Thoracic aorta (tissue), 2 donors: Measurements from ENCODE around the gene TEDC1. TPM values are rescaled to one million over a fixed set of nuclear protein-coding genes. Genes with fewer than 3 reads are reported as not detected.

Source experiments
- ATAC-seq: fragments of 150-250 bp; one replicate; pipeline ENCODE4 v1.8.0; 2017; ENCODE audit warnings: low read depth; ENCODE audit not compliant: insufficient number of reproducible peaks, low FRiP score
- DNase-seq: peaks from one replicate; pipeline ENCODE4 v3.0.0-alpha.2; 2020; ENCODE audit warnings: low spot score
- H3K27ac ChIP-seq, 2 donors: fragments of 200-600 bp; sonication (generic); 1 replicate in 1 of 2; 2 replicates in 1 of 2; pipeline ENCODE4 v1.5.1; 2016; ENCODE audit warnings: mild to moderate bottlenecking in 2 of 2, moderate library complexity in 2 of 2
- H3K27me3 ChIP-seq: fragments of 200-600 bp; sonication (generic); replicated peaks from 2 replicates; pipeline ENCODE4 v1.6.0; 2016; ENCODE audit warnings: mild to moderate bottlenecking; ENCODE audit not compliant: insufficient read depth
- H3K36me3 ChIP-seq: fragments of 200-600 bp; sonication (generic); one replicate; pipeline ENCODE4 v1.5.1; 2016
- H3K4me1 ChIP-seq, 2 donors: fragments of 200-600 bp; sonication (generic); 1 replicate in 1 of 2; 2 replicates in 1 of 2; pipeline versions ENCODE4 v1.5.1 to v1.6.0; 2016; ENCODE audit warnings: low read depth in 2 of 2, mild to moderate bottlenecking in 1 of 2; ENCODE audit not compliant: control insufficient read depth in 1 of 2
- H3K4me3 ChIP-seq: fragments of 200-600 bp; sonication (generic); 2 replicates; pipeline ENCODE4 v1.5.1; 2016; ENCODE audit warnings: mild to moderate bottlenecking
- H3K9me3 ChIP-seq: fragments of 200-600 bp; sonication (generic); 2 replicates; pipeline ENCODE4 v1.5.1; 2016
- total RNA-seq, 2 donors: library from RNA; depleted of rRNA; stranded (reverse); fragments of >200 nt; gene quantifications; one replicate each; pipeline versions ENCODE4 v1.1.0 to v1.2.3, GENCODE V29; 2016
- TF ChIP-seq, protein P1 (sequence below): fragments of 200-600 bp; sonication (generic); IDR thresholded peaks from one replicate; pipeline ENCODE4 v1.5.1; 2019; ENCODE audit warnings: antibody characterized with exemption

The TEDC1 gene
- total RNA-seq, 2 donors from 2014 or later = 7.8 to 42.1 TPM

DNA sequence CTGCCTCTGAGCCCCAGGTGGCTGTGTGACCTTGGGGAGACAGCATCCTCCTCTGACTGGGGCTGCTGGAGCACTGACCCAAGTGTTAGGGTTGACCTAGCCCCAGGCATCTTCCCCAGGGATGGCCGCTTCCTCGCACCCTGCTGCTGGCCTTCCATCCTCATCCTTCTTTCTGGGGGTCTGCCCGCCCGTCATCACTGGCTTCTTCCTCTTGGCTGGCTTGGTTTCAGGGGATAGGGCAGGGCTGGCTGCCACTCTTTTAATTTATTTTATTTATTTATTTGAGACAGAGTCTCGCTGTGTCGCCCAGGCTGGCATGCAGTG, 3.5 kb downstream of the TEDC1 start:
- no peaks in the 10 kb centered on the region for H3K36me3 ChIP-seq
- no peak for DNase-seq
- no peak overlapping the region for H3K27ac ChIP-seq
- no peak overlapping the region for H3K4me3 ChIP-seq
- H3K9me3 ChIP-seq = no peaks in the 10 kb centered on the region
- peaks cover 5 to 23% of the 10 kb centered on the region in 2 donors for H3K4me1 ChIP-seq
- no peak for ATAC-seq
- no peaks in the 10 kb centered on the region for H3K27me3 ChIP-seq
- TF ChIP-seq, protein P1, sequence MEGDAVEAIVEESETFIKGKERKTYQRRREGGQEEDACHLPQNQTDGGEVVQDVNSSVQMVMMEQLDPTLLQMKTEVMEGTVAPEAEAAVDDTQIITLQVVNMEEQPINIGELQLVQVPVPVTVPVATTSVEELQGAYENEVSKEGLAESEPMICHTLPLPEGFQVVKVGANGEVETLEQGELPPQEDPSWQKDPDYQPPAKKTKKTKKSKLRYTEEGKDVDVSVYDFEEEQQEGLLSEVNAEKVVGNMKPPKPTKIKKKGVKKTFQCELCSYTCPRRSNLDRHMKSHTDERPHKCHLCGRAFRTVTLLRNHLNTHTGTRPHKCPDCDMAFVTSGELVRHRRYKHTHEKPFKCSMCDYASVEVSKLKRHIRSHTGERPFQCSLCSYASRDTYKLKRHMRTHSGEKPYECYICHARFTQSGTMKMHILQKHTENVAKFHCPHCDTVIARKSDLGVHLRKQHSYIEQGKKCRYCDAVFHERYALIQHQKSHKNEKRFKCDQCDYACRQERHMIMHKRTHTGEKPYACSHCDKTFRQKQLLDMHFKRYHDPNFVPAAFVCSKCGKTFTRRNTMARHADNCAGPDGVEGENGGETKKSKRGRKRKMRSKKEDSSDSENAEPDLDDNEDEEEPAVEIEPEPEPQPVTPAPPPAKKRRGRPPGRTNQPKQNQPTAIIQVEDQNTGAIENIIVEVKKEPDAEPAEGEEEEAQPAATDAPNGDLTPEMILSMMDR = no peak

DNA sequence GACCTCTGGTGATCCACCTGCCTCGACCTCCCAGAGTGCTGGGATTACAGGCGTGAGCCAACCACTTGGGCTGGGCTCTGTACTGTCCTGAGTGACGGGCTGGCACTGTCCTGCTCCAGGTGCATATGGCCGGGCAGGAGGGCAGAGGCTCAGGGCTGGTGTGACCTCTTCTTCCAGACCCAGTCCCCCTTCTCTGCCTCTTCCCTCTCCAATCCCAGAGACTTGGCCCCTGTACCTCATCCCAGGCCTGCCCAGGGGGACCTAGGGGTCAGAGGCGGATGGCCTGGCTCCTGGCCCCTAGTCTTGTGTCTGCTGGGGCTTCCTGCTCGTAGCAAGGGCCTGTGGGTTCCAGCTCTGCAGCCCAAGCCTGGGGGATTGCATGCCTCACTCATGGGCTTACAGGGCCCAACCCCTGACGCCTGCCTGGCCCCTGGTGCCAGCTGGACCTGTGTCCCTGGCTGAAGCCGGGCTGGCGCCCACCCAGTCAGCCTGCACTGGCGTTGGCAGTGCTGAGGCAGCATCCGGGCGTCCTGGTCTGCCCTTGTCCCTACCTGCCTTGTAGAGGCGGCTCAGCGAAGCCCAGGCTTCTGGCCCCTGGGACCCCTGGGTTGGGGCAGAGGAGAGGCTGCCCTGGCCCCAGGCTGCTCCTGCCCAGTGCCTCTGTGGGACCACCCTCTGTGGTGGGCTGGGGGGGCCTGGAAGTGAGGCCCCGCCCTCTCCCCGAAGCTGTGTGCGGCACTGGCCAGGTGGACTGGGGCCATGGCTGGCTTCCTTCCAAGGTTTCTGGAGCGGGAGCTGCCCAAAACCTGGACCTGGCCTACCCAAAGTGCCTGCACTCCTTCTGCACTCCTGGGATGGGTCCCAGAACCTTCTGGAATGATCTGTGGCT, 4.3 kb downstream of the TEDC1 start:
- Histone ChIP-seq H3K9me3 (no peaks in the 10 kb centered on the region), H3K36me3 (no peaks in the 10 kb centered on the region), H3K4me1 (peaks cover 5 to 16% of the 10 kb centered on the region in 2 donors), H3K27me3 (no peaks in the 10 kb centered on the region), H3K27ac (no peak overlapping the region), H3K4me3 (no peak overlapping the region)
- DNase-seq (no peak), ATAC-seq (no peak)
- TF ChIP-seq, protein P1 = no peak

DNA sequence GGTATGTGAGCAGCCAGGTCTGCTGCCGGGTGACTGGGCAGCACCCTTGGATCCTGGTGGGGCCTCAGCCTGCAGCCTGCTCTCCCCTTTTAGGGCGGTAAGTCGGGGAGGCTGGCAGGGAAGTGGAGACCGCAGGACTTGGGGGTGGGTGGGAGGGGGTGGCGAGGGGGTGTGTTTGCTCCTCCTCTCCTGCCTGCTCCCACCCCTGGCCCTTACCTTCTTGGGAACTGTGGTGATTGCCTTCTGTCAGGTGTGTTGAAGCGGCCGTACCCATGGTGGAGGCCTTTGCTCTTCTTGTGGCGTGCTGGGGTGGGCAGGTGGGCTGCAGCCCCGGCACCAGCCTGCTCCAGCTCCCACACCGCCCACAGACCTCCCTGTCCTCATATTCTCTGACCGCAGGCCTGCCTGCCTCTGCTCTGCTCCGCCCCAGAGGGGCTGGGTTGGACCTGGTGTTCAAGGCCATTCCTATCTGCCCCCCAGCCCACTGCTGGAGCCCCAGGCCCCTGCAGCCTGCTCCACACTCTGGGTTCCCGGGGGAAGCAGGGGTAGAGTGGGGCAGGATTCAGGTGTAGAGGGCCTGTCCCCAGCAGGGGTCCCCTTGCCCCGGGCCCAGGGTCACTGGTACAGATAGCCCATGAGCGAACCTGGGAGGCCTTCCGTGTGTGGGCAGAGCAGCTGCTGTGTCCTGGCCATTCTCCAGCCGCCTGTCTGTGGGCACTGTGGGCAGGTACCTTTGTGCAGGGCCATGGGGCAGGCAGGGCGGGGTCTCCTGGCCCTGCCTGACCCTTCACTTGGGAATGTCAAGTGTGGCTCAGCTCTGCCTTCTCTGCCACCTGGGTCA, 5.2 kb downstream of the TEDC1 start:
- peaks cover 5 to 16% of the 10 kb centered on the region in 2 donors for H3K4me1 ChIP-seq
- DNase-seq = no peak
- H3K27me3 ChIP-seq = no peaks in the 10 kb centered on the region
- ATAC-seq = no peak
- H3K36me3 ChIP-seq = no peaks in the 10 kb centered on the region
- H3K27ac ChIP-seq = no peak overlapping the region
- H3K4me3 ChIP-seq = no peak overlapping the region
- H3K9me3 ChIP-seq = no peaks in the 10 kb centered on the region
- TF ChIP-seq, protein P1 = no peak

DNA sequence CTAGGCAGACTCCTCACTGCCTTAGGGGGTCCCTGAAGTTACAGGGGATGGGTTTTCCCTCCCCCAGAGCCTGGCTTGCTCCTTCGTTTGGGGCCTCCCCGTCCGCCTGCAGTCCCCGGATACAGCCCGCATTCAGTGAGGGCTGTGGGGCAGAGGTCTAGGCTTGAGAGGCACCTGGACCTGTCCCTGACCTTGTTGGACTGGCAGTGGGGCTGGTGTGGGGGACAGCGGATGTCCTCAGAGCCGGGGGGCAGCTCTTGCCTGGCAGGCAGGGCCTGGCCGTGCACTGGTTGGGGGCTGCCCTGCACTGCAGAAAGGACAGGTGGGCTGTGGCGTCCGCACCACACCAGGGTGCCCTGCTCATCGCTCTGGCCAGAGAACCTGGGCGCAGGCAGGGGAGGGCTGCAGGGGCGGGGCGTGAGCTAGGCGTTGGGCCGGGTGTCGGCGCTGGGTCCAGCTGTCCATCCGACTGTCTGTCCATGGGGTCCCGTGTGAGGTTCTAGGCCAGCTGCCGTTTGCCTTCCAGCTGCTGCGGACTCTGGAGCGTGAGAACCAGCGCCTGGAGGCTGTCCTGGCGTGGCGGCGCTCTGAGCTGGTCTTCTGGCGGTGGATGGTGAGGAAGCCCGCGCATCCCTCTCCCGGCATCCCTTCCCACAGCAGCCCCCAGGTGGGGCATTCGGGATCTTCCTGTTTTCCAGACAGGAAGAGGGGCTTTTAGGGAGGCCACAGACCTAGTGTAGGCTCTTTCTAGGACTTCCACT, 6.0 kb downstream of the TEDC1 start:
- no peaks in the 10 kb centered on the region for H3K9me3 ChIP-seq
- H3K27me3 ChIP-seq = no peaks in the 10 kb centered on the region
- TF ChIP-seq, protein P1 = no peak
- H3K4me1 ChIP-seq = peaks cover 0 to 9% of the 10 kb centered on the region in 2 donors
- no peak overlapping the region for H3K4me3 ChIP-seq
- DNase-seq (no peak), ATAC-seq (no peak)
- H3K36me3 ChIP-seq = no peaks in the 10 kb centered on the region
- no peak overlapping the region for H3K27ac ChIP-seq
